Large intestine (tissue), 3 donors: ENCODE data around the gene ITGB7. TPM values are rescaled to one million over a fixed set of nuclear protein-coding genes. Genes with fewer than 3 reads are reported as not detected.

Source experiments
- DNase-seq, 2 donors: peaks; one replicate each; pipeline versions ENCODE4 v3.0.0 to v3.0.0-alpha.2; 2013
- H3K27ac ChIP-seq: one replicate; pipeline ENCODE4 v1.5.1; 2013; ENCODE audit warnings: low read length
- H3K27me3 ChIP-seq: 2 replicates; pipeline ENCODE4 v1.6.1; 2013; ENCODE audit warnings: low read length; ENCODE audit not compliant: control insufficient read depth, insufficient read depth
- H3K36me3 ChIP-seq: 2 replicates; pipeline ENCODE4 v1.6.1; 2013; ENCODE audit warnings: low read length; ENCODE audit not compliant: control insufficient read depth, insufficient read depth
- H3K4me1 ChIP-seq: one replicate; pipeline ENCODE4 v1.6.1; 2013; ENCODE audit warnings: low read length; ENCODE audit not compliant: control insufficient read depth, insufficient read depth
- H3K4me3 ChIP-seq: one replicate; pipeline ENCODE4 v1.5.1; 2013; ENCODE audit warnings: low read length
- H3K9me3 ChIP-seq: one replicate; pipeline ENCODE4 v1.6.1; 2013; ENCODE audit warnings: mild to moderate bottlenecking, low read depth, low read length, moderate library complexity; ENCODE audit not compliant: control insufficient read depth
- WGBS: methylation state at CpG from one replicate; pipeline ENCODE4 v1.1.5; 2013; ENCODE audit warnings: low lambda C conversion rate; ENCODE audit not compliant: insufficient coverage; 5-methylcytosine and 5-hydroxymethylcytosine counted together
- polyA plus RNA-seq: library from polyadenylated mRNA; unstranded; fragments of 120-200 nt; gene quantifications from one replicate; pipeline ENCODE4 v1.2.1, GENCODE V29; 2013

The ITGB7 gene
- polyA plus RNA-seq, 1 donor, result 9.5 TPM

DNA sequence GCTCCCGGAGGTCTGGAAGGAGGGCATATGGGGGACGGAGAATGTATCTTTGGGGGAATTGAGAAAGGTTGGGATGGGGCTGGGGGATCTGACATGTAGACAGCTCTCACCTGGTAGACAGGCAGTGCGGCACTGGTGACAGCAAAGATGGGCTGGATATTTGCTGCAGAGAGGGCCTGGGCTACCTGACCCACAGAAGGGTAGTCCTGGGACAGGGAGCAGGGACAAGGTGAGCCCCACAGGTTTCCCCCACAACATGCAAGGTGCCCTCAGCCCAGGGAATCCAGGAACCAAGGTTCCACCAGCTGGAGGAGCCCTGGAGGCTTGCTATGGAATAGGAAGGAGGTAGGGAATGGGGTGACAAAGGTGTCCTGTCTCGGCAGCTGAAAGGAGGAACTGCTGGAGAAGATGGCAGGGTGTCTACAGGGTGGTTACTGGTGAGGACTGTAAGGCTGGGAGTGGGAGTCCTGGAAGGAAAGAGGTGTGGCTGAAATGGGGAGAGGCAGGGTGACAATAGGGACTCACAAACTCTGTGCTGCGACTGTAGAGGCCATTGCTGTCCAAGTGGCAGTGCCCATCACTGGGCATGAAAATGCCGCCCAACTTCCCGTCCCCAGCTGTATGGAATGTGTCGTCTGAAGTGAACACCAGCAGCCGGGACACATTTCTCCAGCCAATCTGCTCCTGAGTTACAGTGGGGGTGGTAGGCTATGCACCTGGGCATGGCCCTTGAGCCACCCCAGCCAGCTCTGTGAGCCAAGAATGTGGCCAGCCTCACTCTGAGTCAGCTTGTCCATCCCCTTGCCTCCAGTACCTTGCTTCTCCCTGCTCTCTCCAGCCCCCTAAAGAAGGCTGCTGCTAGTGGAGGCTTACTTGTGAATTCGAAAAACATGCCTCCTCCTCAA, 11.3 kb downstream of the ITGB7 start:
- no peak for DNase-seq
- WGBS, result 57% methylated on average over 1 of the region's 10 CpGs
- Histone ChIP-seq H3K9me3 (peaks cover 4% of the 10 kb centered on the region), H3K4me3 (no peak overlapping the region), H3K36me3 (peaks cover 14% of the 10 kb centered on the region), H3K4me1 (no peaks in the 10 kb centered on the region), H3K27me3 (peaks cover 5% of the 10 kb centered on the region), H3K27ac (no peak overlapping the region)

DNA sequence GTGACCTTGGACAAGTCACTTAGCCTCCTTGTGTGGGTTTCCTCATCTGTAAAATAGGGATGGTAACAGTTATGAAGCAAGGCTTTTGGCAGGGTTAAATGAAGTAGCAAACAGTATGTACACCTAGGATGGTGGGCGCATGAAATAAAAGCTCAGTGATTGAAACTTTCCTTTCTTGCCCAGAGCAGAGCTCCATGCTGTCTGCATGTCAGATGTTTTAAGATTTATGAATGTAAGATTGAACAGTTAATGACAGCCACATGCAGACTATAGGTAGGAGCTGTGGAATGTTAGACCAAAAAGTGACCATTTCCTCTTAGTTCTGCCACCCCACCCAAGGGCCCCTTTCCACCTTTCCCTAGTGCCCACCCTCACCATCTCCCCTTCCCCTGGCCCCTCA, 12.1 kb downstream of the ITGB7 start:
- Histone ChIP-seq H3K4me3 (no peak overlapping the region), H3K27ac (no peak overlapping the region), H3K9me3 (peaks cover 4% of the 10 kb centered on the region), H3K4me1 (peaks cover 5% of the 10 kb centered on the region), H3K27me3 (peaks cover 5% of the 10 kb centered on the region), H3K36me3 (peaks cover 15% of the 10 kb centered on the region)
- DNase-seq, result no peak
- WGBS, result no CpG with 5 or more reads among the region's 1 CpG

DNA sequence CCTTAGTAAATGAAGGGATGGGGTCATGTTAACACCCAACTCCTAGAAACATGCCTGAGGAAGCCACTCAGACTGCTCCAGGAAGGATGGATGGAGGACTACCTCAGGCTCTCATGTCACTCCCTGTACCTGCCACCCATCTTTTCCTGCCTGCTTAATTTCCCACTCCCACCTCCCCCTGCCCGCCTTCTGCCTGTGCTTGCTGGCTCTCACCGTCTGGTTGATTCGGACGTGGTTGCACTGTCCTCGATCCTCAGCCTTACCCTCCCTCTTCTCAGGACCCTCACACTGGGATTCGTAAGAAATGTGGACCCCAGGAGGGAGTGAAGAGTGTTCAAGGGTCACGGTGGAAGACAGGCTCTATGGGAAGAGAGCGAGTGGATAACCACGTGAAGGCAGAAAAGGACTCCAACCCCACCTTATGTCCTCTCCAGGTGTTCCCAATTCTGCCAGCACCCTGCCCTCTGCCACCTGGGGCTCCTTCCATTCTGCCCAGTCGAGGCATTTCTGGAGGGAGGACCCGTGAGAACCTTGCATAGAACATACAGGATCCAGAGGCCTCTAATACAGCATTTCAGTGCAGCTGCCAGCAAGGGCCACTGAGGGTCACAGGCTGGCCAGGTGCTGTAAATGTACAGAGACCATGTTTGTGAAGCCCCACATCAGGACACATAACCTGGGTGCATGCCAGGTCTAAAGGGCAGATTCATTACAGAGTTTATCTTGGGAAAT, 12.9 kb downstream of the ITGB7 start:
- H3K27ac ChIP-seq, result no peak overlapping the region
- 60% methylated on average over 3 of the region's 11 CpGs for WGBS

DNA sequence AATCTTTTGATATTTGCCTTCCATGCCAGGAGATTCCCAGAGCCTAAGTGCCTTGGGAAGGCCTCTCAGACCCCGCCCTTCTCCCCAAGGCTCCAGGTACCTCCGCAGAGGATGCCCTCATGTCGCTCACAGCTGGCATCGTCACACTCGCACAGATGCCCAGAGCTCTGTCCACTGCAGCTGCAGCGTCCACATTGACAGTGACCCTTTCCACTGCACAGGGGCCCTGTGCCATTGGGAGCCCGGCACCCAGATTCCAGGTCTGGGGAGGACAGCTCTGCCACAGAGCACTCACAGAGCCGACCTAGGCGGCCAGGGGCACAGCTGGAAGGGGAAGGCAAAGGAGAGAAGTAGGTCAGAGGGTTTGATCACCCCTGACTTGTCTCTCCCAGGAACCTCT, 14.0 kb downstream of the ITGB7 start:
- peaks cover 29% of the 10 kb centered on the region for H3K36me3 ChIP-seq
- H3K27me3 ChIP-seq, result peaks cover 3% of the 10 kb centered on the region
- no peak overlapping the region for H3K27ac ChIP-seq
- H3K9me3 ChIP-seq, result peaks cover 4% of the 10 kb centered on the region
- no peak overlapping the region for H3K4me3 ChIP-seq
- no peak for DNase-seq
- no CpG with 5 or more reads among the region's 9 CpGs for WGBS
- H3K4me1 ChIP-seq, result peaks cover 6% of the 10 kb centered on the region

More for the DNA sequence above, 12.9 kb downstream of the ITGB7 start:
- Histone ChIP-seq H3K4me1 (peaks cover 6% of the 10 kb centered on the region), H3K4me3 (no peak overlapping the region), H3K36me3 (peaks cover 18% of the 10 kb centered on the region), H3K9me3 (peaks cover 4% of the 10 kb centered on the region), H3K27me3 (peaks cover 5% of the 10 kb centered on the region)
- no peak for DNase-seq

DNA sequence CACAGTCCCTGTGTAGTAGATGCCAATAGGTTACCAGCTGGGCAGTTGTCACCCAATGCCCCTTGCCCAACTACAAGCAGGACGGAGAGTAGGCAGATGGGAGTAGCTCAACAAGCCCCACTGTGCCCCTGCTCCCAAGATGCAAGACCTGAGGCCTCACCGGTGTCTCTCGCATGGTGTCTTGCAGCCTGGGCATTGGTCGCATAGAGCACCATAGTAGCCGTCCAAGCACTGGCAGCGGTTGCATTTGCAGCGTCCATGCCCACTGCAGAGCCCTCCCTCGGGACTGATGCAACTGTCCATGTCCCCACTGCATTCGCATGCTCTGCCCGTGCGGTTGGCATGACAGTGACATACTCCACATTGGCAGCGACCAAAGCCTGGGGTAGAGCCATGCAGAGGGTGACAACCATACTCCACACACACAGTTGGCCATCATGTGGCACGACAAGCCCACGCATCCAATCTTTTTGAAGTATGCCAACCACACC, 14.5 kb downstream of the ITGB7 start:
- no peaks in the 10 kb centered on the region for H3K27me3 ChIP-seq
- H3K4me3 ChIP-seq, result no peak overlapping the region
- H3K9me3 ChIP-seq, result peaks cover 3% of the 10 kb centered on the region
- peaks cover 34% of the 10 kb centered on the region for H3K36me3 ChIP-seq
- DNase-seq, result no peak
- H3K27ac ChIP-seq, result no peak overlapping the region
- H3K4me1 ChIP-seq, result peaks cover 6% of the 10 kb centered on the region
- WGBS, result no CpG with 5 or more reads among the region's 14 CpGs

DNA sequence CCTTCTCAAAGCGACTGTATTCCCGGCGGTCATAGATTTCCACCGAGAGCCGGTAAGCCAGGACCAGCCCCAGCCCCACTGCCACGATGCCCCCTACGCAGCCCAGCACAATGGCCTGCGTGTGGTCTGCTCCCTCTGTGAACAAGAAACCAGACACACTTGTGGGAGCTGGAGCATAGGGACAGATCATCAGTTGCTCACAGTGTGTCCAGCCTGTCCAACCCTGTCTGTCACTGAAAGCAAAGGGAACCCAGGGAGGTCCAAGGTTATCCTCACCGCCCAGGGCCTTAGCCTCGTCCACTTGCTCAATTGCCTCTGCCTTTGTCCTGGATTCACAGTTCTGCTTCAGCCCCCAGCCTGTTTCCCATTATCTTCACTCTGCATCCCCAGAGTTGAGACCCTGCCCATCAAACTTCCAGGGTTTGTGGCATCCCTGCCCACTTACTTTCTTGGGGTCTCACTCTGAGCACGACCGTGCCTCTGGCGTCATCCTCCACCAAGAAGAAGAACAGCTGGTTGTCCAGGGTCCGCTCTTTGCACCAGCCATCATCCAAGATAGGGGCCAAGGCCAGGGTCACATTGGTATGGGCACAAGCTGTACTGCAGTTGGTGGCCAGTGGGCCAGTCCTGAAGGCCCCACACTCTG, 15.0 kb downstream of the ITGB7 start:
- no peak overlapping the region for H3K4me3 ChIP-seq
- H3K4me1 ChIP-seq, result peaks cover 6% of the 10 kb centered on the region
- H3K27me3 ChIP-seq, result no peaks in the 10 kb centered on the region
- H3K9me3 ChIP-seq, result no peaks in the 10 kb centered on the region
- no CpG with 5 or more reads among the region's 14 CpGs for WGBS
- no peak for DNase-seq
- peaks cover 40% of the 10 kb centered on the region for H3K36me3 ChIP-seq
- no peak overlapping the region for H3K27ac ChIP-seq

DNA sequence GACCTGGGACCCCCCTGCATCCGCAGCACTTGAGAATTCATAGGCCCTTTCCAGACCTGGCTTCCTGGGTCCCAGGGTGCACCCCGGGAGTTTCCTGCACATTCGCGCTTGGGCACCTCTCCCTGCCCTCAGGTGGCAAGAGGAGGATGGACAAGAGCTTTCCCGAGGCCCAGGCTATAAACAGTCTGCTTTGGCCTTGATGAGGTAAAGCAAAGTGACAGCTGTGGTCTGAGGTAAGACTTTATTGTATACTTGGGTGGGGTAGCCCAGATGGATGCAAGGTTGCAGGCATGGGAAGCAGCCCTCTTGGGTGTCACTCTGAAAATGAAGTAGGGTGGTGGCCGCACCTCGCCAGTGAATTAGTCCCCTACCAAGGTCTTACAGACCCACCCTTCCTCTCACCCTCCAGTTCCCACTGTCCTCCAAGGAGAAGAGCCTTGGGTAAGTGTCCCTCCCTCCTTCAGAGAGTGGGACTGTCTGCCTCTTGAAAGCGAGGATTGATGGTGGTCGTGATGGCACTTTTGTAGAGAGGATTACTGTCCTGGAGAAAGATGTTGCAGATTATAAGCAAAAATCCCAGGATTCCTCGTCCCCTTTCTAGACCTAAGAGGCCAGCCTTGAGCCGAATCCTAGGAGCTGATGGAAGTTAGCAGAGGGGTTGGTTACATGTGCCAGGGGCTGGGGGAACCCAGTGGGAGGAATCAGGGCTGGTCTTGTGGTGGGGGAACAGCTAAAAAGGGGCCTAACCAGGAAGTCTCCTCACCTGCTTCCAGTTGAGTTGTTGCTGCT, 15.8 kb downstream of the ITGB7 start:
- Histone ChIP-seq H3K9me3 (no peaks in the 10 kb centered on the region), H3K4me1 (peaks cover 6% of the 10 kb centered on the region), H3K27ac (no peak overlapping the region), H3K4me3 (no peak overlapping the region), H3K27me3 (no peaks in the 10 kb centered on the region), H3K36me3 (peaks cover 47% of the 10 kb centered on the region)
- no peak for DNase-seq
- WGBS, result no CpG with 5 or more reads among the region's 11 CpGs

DNA sequence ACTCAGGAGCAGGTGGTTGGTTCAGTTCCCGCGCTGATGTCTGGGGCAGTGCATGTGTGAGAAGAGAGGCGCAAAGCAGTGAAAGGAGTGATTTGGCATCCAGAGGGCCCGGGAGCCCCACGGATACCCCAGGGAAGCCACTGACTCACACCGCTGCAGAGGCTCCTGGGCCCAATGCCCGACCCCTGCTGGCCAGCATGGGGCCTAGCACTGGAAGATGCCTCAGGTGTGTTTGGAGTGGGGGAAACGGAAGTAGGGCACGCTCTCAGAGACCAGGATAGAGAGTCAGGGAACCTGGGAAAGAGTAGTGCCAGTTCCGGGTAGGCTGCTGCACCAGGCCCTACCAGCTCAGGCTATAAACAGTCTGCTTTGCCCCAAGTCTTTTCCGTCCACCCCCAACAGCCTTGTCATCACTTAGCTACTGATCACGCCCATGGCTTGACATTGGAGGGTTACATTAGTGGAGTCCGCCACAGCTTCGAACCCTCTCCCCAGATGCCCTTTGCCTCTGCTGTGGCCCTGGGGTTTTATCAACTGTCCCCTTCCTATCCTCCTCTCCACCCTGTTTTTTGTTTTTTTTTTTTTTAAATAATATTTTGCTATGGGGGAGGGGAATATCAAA, 16.8 kb downstream of the ITGB7 start:
- Histone ChIP-seq H3K27me3 (no peaks in the 10 kb centered on the region), H3K36me3 (peaks cover 57% of the 10 kb centered on the region), H3K4me3 (no peak overlapping the region), H3K4me1 (peaks cover 6% of the 10 kb centered on the region), H3K27ac (no peak overlapping the region), H3K9me3 (no peaks in the 10 kb centered on the region)
- peak; percentile 60 to 65 for DNase-seq
- WGBS, result no CpG with 5 or more reads among the region's 14 CpGs

DNA sequence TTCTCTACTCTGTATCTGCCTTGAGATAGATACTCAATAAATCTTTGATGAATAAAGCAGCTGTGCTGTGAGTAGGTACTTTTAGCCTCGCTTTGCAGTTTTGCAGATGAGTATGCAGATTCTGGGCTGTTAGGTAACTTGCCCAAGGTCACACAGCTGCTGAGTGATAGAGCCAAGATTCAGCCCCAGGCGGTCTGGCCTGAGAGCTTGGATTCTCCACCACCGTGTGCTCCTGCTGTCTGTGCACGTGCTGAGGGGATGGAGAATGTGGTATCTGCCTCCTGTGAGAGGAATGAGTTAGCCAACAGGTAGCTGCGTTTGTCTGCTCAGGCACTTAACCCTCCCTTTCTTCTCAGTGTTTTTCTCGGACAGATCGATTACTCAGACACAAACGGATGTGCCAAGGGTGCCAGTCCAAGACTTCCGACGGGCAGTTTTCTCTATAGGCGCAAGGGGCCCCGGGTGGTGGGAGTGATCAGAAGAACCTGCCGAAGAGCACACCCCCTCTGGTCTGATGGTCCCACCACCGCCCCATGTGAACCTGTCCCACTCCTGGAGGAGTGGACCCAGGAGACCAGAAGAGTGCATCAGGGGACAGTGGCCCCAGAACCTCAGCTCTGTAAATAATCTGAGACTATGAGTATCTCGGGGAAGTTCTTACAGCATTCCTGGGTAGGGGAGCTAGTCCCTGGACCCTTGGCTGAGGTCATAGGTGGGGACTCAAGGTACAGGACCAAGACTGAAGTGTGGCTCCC, 19.7 kb downstream of the ITGB7 start:
- peaks cover 24% of the 10 kb centered on the region for H3K4me1 ChIP-seq
- H3K4me3 ChIP-seq, result no peak overlapping the region
- no peak overlapping the region for H3K27ac ChIP-seq
- no peaks in the 10 kb centered on the region for H3K9me3 ChIP-seq
- peaks cover 68% of the 10 kb centered on the region for H3K36me3 ChIP-seq
- WGBS, result no CpG with 5 or more reads among the region's 15 CpGs
- H3K27me3 ChIP-seq, result no peaks in the 10 kb centered on the region
- DNase-seq, result no peak
